Spleen (tissue), 11 donors: ENCODE results near the gene DGCR6L. TPM values are rescaled to one million over a fixed set of nuclear protein-coding genes. Genes with fewer than 3 reads are reported as not detected.
"Not testable (repeated sequence)": the region's sequence is repeated elsewhere in the genome, so short reads cannot be mapped to it uniquely, and the experiment has no call there.

ENCODE experiments used
- DNase-seq: peaks from one replicate; pipeline ENCODE4 v3.0.0-alpha.2; 2020
- H3K27ac ChIP-seq, 8 donors: fragments of 200-600 bp; sonication (generic) in 7 of 8; 1 replicate in 4 of 8; 2 replicates in 4 of 8; pipeline versions ENCODE4 v1.5.0 to v1.8.0; 2016 to 2021; ENCODE audit warnings: inconsistent platforms in 4 of 8, mild to moderate bottlenecking in 4 of 8, moderate library complexity in 1 of 8
- H3K27me3 ChIP-seq, 7 donors: fragments of 200-600 bp; sonication (generic) in 6 of 7; replicated peaks in 1 of 7; 1 replicate in 4 of 7; 2 replicates in 3 of 7; pipeline versions ENCODE4 v1.5.0 to v1.8.0; 2016 to 2021; ENCODE audit warnings: inconsistent platforms in 3 of 7, mild to moderate bottlenecking in 1 of 7
- H3K36me3 ChIP-seq, 6 donors: fragments of 200-600 bp; sonication (generic) in 5 of 6; 1 replicate in 4 of 6; 2 replicates in 2 of 6; pipeline versions ENCODE4 v1.5.0 to v1.8.0; 2016 to 2021; ENCODE audit warnings: inconsistent platforms in 2 of 6
- H3K4me1 ChIP-seq, 6 donors: fragments of 200-600 bp; sonication (generic) in 5 of 6; 1 replicate in 3 of 6; 2 replicates in 3 of 6; pipeline versions ENCODE4 v1.5.0 to v1.8.0; 2016 to 2021; ENCODE audit warnings: inconsistent platforms in 3 of 6
- H3K4me3 ChIP-seq, 8 donors: fragments of 200-600 bp; sonication (generic) in 7 of 8; 1 replicate in 4 of 8; 2 replicates in 4 of 8; pipeline versions ENCODE4 v1.5.0 to v1.8.0; 2016 to 2021; ENCODE audit warnings: inconsistent platforms in 4 of 8, mild to moderate bottlenecking in 4 of 8, moderate library complexity in 2 of 8
- H3K9me3 ChIP-seq, 8 donors: fragments of 200-600 bp; sonication (generic) in 7 of 8; 1 replicate in 4 of 8; 2 replicates in 4 of 8; pipeline versions ENCODE4 v1.5.0 to v1.8.0; 2016 to 2021; ENCODE audit warnings: inconsistent platforms in 4 of 8
- CTCF ChIP-seq, 11 experiments: fragments of 200-600 bp in 7 of 11; fragments of 450-650 bp in 4 of 11; sonication (generic) in 4 of 11; IDR thresholded peaks in 8 of 11; conservative IDR thresholded peaks in 3 of 11; 1 replicate in 7 of 11; 2 replicates in 4 of 11; pipeline versions ENCODE4 v1.4.0 to v1.8.0; 2016 to 2021; ENCODE audit warnings: antibody characterized with exemption in 11 of 11, inconsistent platforms in 4 of 11, mild to moderate bottlenecking in 1 of 11
- POLR2A ChIP-seq, 3 donors: fragments of 450-650 bp; IDR thresholded peaks; one replicate each; pipeline ENCODE4 v1.5.1; 2017; ENCODE audit warnings: antibody characterized with exemption in 3 of 3, mild to moderate bottlenecking in 1 of 3
- POLR2AphosphoS5 ChIP-seq, 3 donors: sonication (generic); formaldehyde crosslinking; IDR thresholded peaks; one replicate each; pipeline ENCODE4 v1.5.1; 2017; ENCODE audit warnings: antibody characterized with exemption in 3 of 3
- WGBS, 5 donors: extraction: QIAGEN DNeasy Blood & Tissue Kit in 3 of 5; methylation state at CpG; one replicate each; pipeline versions ENCODE4 v1.1.5 to v1.1.7; 2013 to 2018; 5-methylcytosine and 5-hydroxymethylcytosine counted together
- intact Hi-C: fragments of 100-400 bp; cut with DNase I; formaldehyde crosslinking; loops from one replicate; pipeline ENCODE4 v1.15.0; 2023; ENCODE audit warnings: low total_unique reads
- polyA plus RNA-seq, 3 donors: library from polyadenylated mRNA; stranded (reverse); fragments of 200-250 nt; gene quantifications; one replicate each; pipeline ENCODE4 v1.2.1, GENCODE V29; 2013
- total RNA-seq, 7 donors: library from RNA; depleted of rRNA in 3 of 7; stranded (reverse); fragments of >200 nt in 3 of 7; fragmentation: NEBNext Ultra II Directional in 4 of 7; extraction: Animal tissue kit (Norgen Biotek cat#: 25700) in 4 of 7; gene quantifications; one replicate each; pipeline versions ENCODE4 v1.1.0 to v1.2.1, GENCODE V29; 2016 to 2021
- donor health status: healthy with polysubstance abuse.
- donor health status: DM: no; HTN: no; CAD: no; lungs with moderate emphysema.
- donor health status: DM: no; HTN: no; CAD: no.
- donor health status: Bipolar disorder and iron deficiency.
- donor health status: healthy.
- donor health status: DM: no; HTN: no; CAD: no.
- donor health status: DM: yes; HTN: yes; CAD: no.

DGCR6L gene
- total and polyA plus RNA-seq, 10 donors: 25.6 to 70.0 (median 34.9) TPM

GRCh38 chr22:20275836-20276235 is 44.0 kb downstream of the DGCR6L start:
- H3K4me3 ChIP-seq: no peak overlapping the region
- peaks cover 0 to 5% (median 0%) of the 10 kb centered on the region in 6 donors for H3K4me1 ChIP-seq
- no peak overlapping the region for H3K27ac ChIP-seq
- no peaks in the 10 kb centered on the region for H3K27me3 ChIP-seq
- no peaks in the 10 kb centered on the region for H3K36me3 ChIP-seq
- no peak for DNase-seq
- TF ChIP-seq POLR2A (IDR thresholded peaks at IDR 0.05): no peak
- H3K9me3 ChIP-seq: no peaks in the 10 kb centered on the region
- intact Hi-C loops: no loop called here
- WGBS, 5 donors: 91 to 94% (median 93%) methylated on average over 13 of the region's 13 CpGs

- H3K36me3 ChIP-seq, H3K27ac ChIP-seq, H3K9me3 ChIP-seq, H3K4me1 ChIP-seq, DNase-seq, H3K27me3 ChIP-seq, H3K4me3 ChIP-seq, intact Hi-C loops: not testable (repeated sequence)
- 72 to 83% (median 78%) methylated on average over 5 to 7 of the region's 7 CpGs for WGBS, 5 donors
Measured at GRCh38 chr22:20275325-20275724, 44.5 kb downstream of the DGCR6L start.

DNA sequence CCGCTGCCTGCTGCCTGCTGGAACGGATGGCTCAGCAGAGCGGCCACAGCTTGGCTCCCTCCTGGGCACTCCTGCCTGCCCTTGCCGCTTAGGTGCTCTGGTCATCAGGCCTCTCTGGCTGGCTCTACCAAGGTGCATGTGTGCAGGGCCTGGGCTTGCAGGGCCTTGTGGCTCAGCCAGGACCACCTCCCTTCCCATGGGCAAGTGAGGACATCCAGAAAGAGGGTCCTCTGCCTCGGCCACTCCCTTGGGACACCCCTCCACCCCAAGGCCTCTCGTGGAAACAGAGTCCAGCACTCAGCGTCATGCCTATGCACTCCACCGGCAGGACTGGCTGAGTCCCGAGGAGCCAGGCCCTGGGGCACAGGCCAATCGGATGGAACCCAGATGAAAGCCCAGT is 45.5 kb downstream of the DGCR6L start:
- H3K27ac ChIP-seq, DNase-seq, H3K4me3 ChIP-seq, intact Hi-C loops, H3K36me3 ChIP-seq, H3K9me3 ChIP-seq, H3K27me3 ChIP-seq, H3K4me1 ChIP-seq: not testable (repeated sequence)
- WGBS, 5 donors: 90 to 97% (median 93%) methylated on average over 5 to 9 of the region's 10 CpGs

GRCh38 chr22:20273758-20274181 is 46.1 kb downstream of the DGCR6L start:
- 62 to 95% (median 79%) methylated on average over 6 to 12 of the region's 12 CpGs for WGBS, 5 donors
- Histone ChIP-seq H3K9me3 (no peaks in the 10 kb centered on the region), H3K4me3 (no peak overlapping the region), H3K27ac (no peak overlapping the region), H3K4me1 (peaks cover 0 to 6% (median under 1%) of the 10 kb centered on the region in 6 donors), H3K27me3 (no peaks in the 10 kb centered on the region), H3K36me3 (no peaks in the 10 kb centered on the region)
- intact Hi-C loops: no loop called here
- no peak for DNase-seq
- no peak for TF ChIP-seq CTCF (IDR thresholded peaks at IDR 0.05 in 8 of 11, conservative IDR thresholded peaks at IDR 0.05 in 3 of 11)
- no peak for TF ChIP-seq POLR2A (IDR thresholded peaks at IDR 0.05)
- no peak for TF ChIP-seq POLR2AphosphoS5 (IDR thresholded peaks at IDR 0.05)

- DNase-seq: no peak
- TF ChIP-seq CTCF (IDR thresholded peaks at IDR 0.05 in 8 of 11, conservative IDR thresholded peaks at IDR 0.05 in 3 of 11) (no peak), POLR2AphosphoS5 (IDR thresholded peaks at IDR 0.05) (no peak), POLR2A (IDR thresholded peaks at IDR 0.05) (no peak)
- no peaks in the 10 kb centered on the region for H3K36me3 ChIP-seq
- intact Hi-C loops: no loop called here
- peaks cover 0 to 12% (median 7%) of the 10 kb centered on the region in 6 donors for H3K4me1 ChIP-seq
- peaks cover 0 to 3% (median 2%) of the 10 kb centered on the region in 7 donors for H3K27me3 ChIP-seq
- H3K4me3 ChIP-seq: no peak overlapping the region
- no peak overlapping the region for H3K27ac ChIP-seq
- H3K9me3 ChIP-seq: no peaks in the 10 kb centered on the region
- 70 to 87% (median 82%) methylated on average over 7 to 13 of the region's 13 CpGs for WGBS, 5 donors
Measured at GRCh38 chr22:20272700-20273099, 47.2 kb downstream of the DGCR6L start.

DNA sequence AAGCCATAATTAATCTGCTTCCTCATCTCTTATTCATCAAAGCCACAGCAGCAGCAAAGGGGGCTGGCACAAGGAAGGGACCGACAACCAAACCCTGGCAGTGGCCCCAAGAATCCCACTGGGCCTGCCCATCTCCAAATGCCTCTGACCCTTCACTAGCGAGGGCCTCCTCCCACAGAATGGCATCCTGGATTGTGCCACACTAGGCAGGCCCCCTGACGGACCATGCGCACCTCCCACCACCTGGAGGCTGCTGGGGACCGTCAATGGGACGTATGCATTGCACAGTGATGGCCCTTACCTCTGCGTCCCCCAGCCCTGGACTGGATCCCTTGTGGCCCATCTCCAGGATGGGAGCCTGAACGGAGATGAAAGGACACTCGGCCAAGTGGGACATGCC is 47.7 kb downstream of the DGCR6L start:
- 85 to 94% (median 89%) methylated on average over 7 to 9 of the region's 9 CpGs for WGBS, 5 donors

More for the DNA sequence above, 47.7 kb downstream of the DGCR6L start:
- no peak overlapping the region for H3K4me3 ChIP-seq
- intact Hi-C loops: no loop called here
- no peak overlapping the region for H3K27ac ChIP-seq
- H3K36me3 ChIP-seq: no peaks in the 10 kb centered on the region
- TF ChIP-seq CTCF (IDR thresholded peaks at IDR 0.05 in 8 of 11, conservative IDR thresholded peaks at IDR 0.05 in 3 of 11) (no peak), POLR2AphosphoS5 (IDR thresholded peaks at IDR 0.05) (no peak), POLR2A (IDR thresholded peaks at IDR 0.05) (no peak)
- no peaks in the 10 kb centered on the region for H3K9me3 ChIP-seq
- H3K27me3 ChIP-seq: peaks cover 0 to 8% (median 7%) of the 10 kb centered on the region in 7 donors
- peaks cover 5 to 17% (median 12%) of the 10 kb centered on the region in 6 donors for H3K4me1 ChIP-seq
- DNase-seq: no peak
